KOPT-K1 (cell line): ENCODE results near the gene APMAP.

ENCODE experiments used
- H3K27ac ChIP-seq: fragments of 200-600 bp; sonication (generic); 2 replicates; pipeline ENCODE4 v1.5.1; 2016; ENCODE audit warnings: antibody characterized with exemption, mild to moderate bottlenecking, low read depth, low read length; ENCODE audit not compliant: poor library complexity, severe bottlenecking
- H3K36me3 ChIP-seq: fragments of 200-600 bp; sonication (generic); 2 replicates; pipeline ENCODE4 v1.5.1; 2017; ENCODE audit warnings: antibody characterized with exemption, mild to moderate bottlenecking, low read length, moderate library complexity; ENCODE audit not compliant: insufficient read depth
- H3K9me3 ChIP-seq: fragments of 200-600 bp; sonication (generic); 2 replicates; pipeline ENCODE4 v1.5.1; 2017; ENCODE audit warnings: antibody characterized with exemption, low read length, mild to moderate bottlenecking; ENCODE audit not compliant: insufficient read depth, poor library complexity, severe bottlenecking

The APMAP gene

DNA sequence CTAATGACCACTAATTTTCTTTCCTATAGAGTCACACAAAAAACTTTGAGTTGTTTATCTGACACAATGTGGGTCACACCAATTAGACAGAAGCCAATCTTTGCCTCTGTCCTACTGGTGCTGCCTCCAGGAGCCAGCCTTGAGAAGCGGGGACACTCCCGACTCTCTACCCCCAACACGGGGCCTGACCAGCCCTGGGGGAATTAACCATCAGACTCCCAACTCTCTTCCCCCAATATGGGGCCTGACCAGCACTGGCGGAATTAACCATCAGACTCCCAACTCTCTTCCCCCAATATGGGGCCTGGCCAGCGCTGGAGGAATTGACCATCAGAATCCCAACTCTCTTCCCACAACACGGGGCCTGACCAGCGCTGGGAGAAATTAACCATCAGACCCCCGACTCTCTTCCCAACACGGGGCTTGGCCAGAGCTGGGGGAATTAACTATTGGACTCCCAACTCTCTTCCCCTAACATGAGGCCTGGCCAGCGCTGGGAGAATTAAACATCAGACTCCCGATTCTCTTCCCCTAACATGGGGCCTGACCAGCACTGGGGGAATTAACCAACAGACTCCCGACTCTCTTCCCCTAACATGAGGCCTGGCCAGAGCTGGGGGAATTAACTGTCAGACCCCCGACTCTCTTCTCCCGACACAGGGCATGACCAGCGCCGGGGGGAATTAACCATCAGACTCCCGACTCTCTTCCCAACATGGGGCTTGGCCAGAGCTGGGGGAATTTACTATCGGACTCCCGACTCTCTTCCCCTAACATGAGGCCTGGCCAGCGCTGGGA lies 31.0 kb downstream of the APMAP start:
- H3K9me3 ChIP-seq, result no peaks in the 10 kb centered on the region
- peaks cover 94% of the 10 kb centered on the region for H3K36me3 ChIP-seq
- H3K27ac ChIP-seq, result no peak overlapping the region

DNA sequence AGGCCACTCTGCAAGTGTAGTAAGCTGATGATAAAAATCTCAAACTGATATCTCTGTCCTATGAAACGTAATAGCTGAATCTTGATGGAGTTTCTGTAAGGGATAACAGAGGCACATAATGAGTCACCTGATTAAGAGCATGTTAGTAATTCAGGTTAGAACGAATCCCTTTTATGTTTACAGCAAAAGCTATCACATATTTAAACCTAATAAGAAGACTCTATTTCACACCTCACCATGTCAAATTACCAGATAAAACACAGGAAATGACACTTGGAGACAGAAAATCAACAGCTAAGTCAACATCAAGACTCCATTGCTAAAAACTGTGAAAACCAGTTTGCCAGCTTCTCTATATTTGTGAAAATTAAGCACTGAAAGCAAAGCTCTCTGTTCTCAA lies 31.7 kb downstream of the APMAP start:
- no peak overlapping the region for H3K27ac ChIP-seq
- H3K9me3 ChIP-seq, result no peaks in the 10 kb centered on the region
- H3K36me3 ChIP-seq, result peaks cover 87% of the 10 kb centered on the region

DNA sequence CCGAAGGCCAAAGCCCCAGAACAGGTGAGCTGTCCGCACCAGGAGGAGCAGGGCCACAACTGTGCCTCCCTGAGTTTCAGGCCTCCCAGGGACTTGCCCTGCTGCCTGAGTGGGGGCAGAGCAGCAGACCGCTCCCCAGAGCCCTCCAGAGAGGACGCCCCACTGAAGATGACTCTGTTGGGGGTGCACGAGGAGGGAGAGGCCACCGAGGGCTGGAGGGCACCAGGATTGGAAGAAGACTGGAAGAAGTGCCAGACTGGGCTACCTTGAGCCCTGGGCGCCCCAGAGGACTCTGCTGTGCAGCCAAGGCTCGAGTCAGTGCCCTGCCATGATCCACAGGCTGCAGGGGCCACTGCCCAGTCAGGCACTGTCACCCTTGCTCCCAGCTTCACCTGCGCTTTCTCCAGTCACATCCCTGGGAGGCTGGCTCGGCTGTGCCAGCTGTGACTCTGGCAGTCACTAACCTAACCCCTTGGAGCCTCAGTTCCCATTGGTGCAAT lies 32.2 kb downstream of the APMAP start:
- H3K27ac ChIP-seq, result no peak overlapping the region

GRCh38 chr20:24959591-24960301 lies 32.8 kb downstream of the APMAP start:
- Histone ChIP-seq H3K36me3 (peaks cover 76% of the 10 kb centered on the region), H3K27ac (no peak overlapping the region), H3K9me3 (no peaks in the 10 kb centered on the region)

More for the DNA sequence above, 32.2 kb downstream of the APMAP start:
- no peaks in the 10 kb centered on the region for H3K9me3 ChIP-seq
- peaks cover 82% of the 10 kb centered on the region for H3K36me3 ChIP-seq

- peaks cover 66% of the 10 kb centered on the region for H3K36me3 ChIP-seq
- H3K9me3 ChIP-seq, result no peaks in the 10 kb centered on the region
- no peak overlapping the region for H3K27ac ChIP-seq
These were observed 33.8 kb downstream of the APMAP start for GRCh38 chr20:24958506-24959385.

GRCh38 chr20:24957326-24958016 lies 35.1 kb downstream of the APMAP start:
- no peaks in the 10 kb centered on the region for H3K9me3 ChIP-seq
- H3K27ac ChIP-seq, result no peak overlapping the region
- H3K36me3 ChIP-seq, result peaks cover 53% of the 10 kb centered on the region

DNA sequence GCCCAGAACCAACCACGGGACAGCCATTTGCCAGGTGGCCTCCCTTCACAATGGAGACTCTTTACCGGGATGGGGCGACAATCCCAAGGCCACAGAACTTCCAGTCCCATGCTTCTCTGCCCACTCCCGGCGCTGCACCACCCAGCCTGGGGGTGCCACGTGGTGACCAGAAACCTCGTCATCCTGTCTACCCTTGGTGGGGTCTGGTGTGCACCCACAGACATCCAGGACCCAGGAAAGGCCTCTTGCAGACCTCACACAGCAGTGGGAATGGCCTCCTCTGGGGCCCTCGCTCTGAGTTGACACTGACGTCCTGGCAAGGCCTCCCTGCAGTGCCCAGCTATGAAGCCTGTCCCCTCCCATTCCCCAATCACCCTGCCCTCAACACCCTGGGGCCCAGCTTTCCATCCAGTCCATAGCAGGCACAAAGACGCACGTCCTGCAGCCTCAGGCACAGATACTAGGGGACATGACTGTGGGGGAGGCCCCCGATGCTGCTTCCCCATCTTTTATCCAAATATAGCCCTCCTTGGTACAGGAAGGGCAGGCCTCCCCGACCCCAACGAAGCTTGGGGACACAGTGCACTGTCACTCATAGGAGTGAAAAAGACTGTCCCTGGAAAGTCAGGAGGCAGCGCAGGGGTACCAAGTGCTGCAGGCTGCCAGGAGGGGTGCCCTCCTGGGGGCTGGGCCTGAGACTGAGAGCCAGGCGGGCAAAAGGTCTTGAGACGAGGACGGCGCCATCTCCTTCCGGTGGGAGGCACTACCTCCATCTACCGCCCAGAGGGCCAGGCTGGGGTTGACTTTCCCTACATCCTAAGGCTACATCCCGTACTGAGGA lies 36.3 kb downstream of the APMAP start:
- no peaks in the 10 kb centered on the region for H3K9me3 ChIP-seq
- H3K36me3 ChIP-seq, result peaks cover 40% of the 10 kb centered on the region
- H3K27ac ChIP-seq, result peak overlapping the region; percentile 37

DNA sequence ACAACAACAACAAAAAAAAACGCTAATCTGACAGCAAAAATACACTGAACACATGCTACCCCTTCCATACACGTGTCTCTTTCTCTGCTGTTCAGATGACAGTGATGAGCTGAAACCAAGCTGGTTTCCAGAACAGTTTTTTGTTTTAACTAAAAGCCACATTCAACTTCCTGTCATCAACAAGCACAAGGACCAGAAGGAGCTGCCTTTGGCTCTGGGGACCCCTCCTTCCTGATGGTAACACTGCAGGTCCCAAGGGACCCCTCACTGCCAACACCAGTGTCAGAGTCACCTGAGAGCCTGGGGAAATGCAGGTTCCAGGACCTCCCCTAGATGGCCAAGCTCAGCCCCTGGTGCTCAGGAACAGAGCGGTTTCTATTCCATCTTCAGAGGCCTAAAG lies 37.5 kb downstream of the APMAP start:
- Histone ChIP-seq H3K9me3 (no peaks in the 10 kb centered on the region), H3K27ac (peak overlapping the region; percentile 37), H3K36me3 (peaks cover 30% of the 10 kb centered on the region)

DNA sequence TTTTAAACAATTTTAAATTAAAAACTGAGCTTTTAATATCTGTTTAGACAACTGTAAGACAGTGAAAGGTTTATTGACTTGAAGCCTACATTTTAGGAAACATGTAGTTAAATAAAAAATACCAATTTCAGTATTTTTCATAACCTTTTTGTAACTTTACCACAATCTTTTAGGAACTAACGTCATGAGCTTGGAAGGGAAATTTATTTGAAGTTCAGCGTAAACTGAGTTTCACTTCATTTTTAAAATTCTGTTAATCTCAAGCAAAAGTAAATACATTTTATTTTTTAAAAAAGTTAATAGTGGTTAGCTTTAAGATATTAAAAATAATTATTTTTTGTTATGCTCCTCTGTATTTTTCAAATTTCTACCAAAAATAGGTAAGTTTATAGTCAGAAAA lies 38.0 kb downstream of the APMAP start:
- peak overlapping the region; percentile 37 for H3K27ac ChIP-seq
- H3K36me3 ChIP-seq, result peaks cover 25% of the 10 kb centered on the region
- no peaks in the 10 kb centered on the region for H3K9me3 ChIP-seq

DNA sequence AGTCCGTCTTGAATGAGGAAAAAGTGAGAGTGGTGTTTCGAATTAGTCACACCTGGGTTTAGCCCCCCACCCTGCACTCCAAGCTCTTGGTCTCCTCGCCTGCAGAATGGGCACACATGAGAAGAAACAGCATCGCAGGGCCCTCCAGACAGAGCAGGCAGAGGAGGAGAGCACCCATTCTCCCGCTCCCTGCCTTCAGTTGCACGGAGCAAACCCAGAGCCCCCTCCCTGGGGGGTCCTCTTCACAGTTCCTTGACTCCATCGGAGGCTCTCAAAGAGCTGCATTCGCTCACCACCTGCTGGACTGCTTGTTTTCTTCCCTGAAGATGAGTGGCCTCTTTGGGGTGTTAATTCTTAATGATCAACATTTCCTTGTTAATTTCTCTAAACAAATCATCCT lies 38.4 kb downstream of the APMAP start:
- Histone ChIP-seq H3K9me3 (no peaks in the 10 kb centered on the region), H3K36me3 (peaks cover 21% of the 10 kb centered on the region), H3K27ac (peak overlapping the region; percentile 37)

GRCh38 chr20:24953621-24954133 lies 38.9 kb downstream of the APMAP start:
- peak overlapping the region; percentile 37 for H3K27ac ChIP-seq
- no peaks in the 10 kb centered on the region for H3K9me3 ChIP-seq

GRCh38 chr20:24953209-24953575 lies 39.4 kb downstream of the APMAP start:
- Histone ChIP-seq H3K27ac (no peak overlapping the region), H3K9me3 (no peaks in the 10 kb centered on the region), H3K36me3 (peaks cover 11% of the 10 kb centered on the region; the same call in 1 of the 2 replicates)

More at GRCh38 chr20:24953621-24954133, 38.9 kb downstream of the APMAP start:
- H3K36me3 ChIP-seq, result peaks cover 16% of the 10 kb centered on the region; the same call in 1 of the 2 replicates

DNA sequence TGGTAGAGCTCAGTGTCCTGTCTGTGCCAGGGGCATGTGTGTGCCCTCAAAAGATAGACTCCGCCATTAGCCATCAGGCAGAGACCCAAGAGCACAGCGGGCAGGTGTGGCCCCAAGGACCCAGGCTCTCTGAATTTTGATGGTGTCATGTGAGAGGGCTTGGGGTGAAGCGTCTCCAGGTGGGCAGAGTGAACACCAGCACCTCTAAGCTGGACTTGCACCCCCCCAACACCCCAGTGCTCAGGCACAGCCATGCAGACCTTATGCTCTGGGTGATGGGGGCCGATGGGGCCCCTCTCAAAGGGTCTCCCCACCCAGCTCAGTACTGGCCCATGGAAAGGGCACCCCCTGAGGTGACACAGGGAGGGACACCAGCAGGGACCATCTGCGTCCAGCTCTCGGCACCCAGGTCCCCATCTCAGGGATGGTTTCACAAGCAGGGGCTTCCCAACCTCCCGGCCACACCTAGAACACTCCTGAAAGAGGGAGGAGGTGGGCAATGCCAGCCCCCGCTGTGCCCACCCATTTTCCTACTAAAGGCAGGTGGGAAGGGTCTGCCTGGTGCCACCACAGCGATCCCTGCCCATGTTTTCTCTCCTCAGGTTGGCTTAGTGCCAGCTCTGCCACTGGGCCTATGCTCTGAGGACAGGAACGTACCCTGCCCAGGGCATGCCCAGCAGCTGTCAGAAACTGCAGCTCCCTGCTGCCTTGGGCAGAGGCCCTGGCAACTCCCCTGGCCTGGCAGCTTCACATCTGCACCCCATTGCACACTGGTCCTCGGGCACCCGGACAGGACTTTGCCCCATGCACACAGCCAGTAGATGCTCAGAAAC lies 40.0 kb downstream of the APMAP start:
- Histone ChIP-seq H3K9me3 (peaks cover 5% of the 10 kb centered on the region), H3K27ac (peak overlapping the region; percentile 66), H3K36me3 (peaks cover 5% of the 10 kb centered on the region; the same call in 1 of the 2 replicates)
